ENCODE results near the gene KCNB1. TPM values are rescaled to one million over a fixed set of nuclear protein-coding genes. Genes with fewer than 3 reads are reported as not detected.

KCNB1 gene
- total and polyA plus RNA-seq, 12 donors, result 0.64 to 4.2 (median 1.1) TPM

DNA sequence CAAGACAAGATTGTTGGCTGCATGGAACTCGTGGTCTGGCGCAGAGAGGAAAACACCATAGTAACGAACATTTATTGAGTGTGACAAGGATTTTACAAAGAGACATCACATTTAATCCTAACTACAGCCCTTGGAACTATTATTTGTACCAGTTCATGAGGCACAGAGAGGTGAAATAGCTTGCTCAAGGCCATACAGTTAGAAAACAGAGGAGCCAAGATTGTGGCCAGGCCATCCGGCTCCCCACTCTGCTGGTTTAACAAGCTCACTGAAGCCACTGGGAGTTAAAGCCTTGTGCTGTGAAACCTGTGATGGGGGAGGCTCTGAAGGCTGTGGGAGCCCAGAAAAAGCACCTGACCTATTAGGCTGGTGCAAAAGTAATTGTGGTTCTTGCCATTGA is 129.7 kb downstream of the KCNB1 start:
- Histone ChIP-seq H3K27ac (no peak overlapping the region), H3K9me3 (no peaks in the 10 kb centered on the region), H3K36me3 (no peaks in the 10 kb centered on the region), H3K4me3 (no peak overlapping the region), H3K27me3 (peaks cover 0 to 3% (median 0%) of the 10 kb centered on the region in 7 donors), H3K4me1 (no peaks in the 10 kb centered on the region)
- DNase-seq (no peak), ATAC-seq (no peak)
- 85 to 91% methylated on average over 4 of the region's 4 CpGs for WGBS, 2 donors
- TF ChIP-seq, protein P1, sequence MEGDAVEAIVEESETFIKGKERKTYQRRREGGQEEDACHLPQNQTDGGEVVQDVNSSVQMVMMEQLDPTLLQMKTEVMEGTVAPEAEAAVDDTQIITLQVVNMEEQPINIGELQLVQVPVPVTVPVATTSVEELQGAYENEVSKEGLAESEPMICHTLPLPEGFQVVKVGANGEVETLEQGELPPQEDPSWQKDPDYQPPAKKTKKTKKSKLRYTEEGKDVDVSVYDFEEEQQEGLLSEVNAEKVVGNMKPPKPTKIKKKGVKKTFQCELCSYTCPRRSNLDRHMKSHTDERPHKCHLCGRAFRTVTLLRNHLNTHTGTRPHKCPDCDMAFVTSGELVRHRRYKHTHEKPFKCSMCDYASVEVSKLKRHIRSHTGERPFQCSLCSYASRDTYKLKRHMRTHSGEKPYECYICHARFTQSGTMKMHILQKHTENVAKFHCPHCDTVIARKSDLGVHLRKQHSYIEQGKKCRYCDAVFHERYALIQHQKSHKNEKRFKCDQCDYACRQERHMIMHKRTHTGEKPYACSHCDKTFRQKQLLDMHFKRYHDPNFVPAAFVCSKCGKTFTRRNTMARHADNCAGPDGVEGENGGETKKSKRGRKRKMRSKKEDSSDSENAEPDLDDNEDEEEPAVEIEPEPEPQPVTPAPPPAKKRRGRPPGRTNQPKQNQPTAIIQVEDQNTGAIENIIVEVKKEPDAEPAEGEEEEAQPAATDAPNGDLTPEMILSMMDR (IDR thresholded peaks at IDR 0.05), result no peak
- intact Hi-C loops (cut with DNase I), result no loop called here

DNA sequence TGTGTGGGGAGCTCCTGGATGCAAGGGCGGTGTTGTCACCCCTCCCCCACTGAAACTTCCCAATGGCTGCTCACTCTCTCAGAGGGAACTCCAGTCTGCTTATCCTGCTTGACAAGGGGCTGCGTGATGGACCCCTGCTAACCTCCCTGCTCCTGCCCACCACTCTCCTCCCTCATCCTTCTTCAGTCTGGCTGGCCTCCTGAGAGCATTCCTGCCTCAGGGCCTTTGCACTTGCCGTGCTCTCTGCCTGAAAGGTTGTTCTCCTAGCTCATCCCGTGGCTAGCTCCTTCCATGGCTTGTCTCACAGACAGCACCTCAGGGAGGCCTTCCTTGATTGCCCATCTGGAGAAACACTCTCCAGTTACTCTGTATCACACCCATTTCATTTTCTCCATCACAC is 130.7 kb downstream of the KCNB1 start:
- 77 to 80% methylated on average over 4 of the region's 4 CpGs for WGBS, 2 donors
- DNase-seq, result no peak
- intact Hi-C loops (cut with DNase I), result no loop called here
- H3K36me3 ChIP-seq, result no peaks in the 10 kb centered on the region
- H3K27ac ChIP-seq, result no peak overlapping the region
- ATAC-seq, result no peak
- no peak overlapping the region for H3K4me3 ChIP-seq
- H3K9me3 ChIP-seq, result no peaks in the 10 kb centered on the region
- no peaks in the 10 kb centered on the region for H3K4me1 ChIP-seq
- TF ChIP-seq, protein P1 (IDR thresholded peaks at IDR 0.05), result no peak
- H3K27me3 ChIP-seq, result peaks cover 0 to 3% (median 0%) of the 10 kb centered on the region in 7 donors

DNA sequence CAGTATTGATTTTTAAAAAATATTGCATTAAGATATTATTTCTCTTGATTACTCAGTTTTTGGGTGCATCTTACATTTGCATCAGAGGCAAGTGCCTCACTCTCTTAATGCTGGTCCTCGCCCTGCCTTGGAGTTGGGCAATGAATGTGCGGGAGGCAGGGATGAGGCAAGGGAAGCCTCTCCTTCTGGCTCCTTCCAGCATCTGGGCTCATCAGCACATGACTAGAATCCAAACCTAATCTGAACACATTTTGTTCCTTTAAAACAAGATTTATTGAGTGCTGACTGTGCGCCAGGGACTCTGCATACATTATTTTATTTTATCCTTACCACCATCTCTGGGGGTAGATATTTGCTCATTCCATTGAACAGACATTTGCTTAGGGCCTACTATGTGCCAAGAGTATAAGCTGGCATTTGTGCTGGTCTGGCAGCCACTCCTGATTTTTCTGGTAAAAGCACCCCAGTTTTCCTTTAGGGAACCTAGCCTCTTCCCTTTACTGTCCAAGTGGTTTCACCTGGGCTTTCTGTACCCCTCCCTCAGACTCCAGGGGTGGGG is 132.7 kb downstream of the KCNB1 start:
- Histone ChIP-seq H3K9me3 (no peaks in the 10 kb centered on the region), H3K36me3 (no peaks in the 10 kb centered on the region), H3K27ac (no peak overlapping the region), H3K4me1 (peaks cover 0 to 13% (median 12%) of the 10 kb centered on the region in 9 donors), H3K4me3 (no peak overlapping the region), H3K27me3 (peaks cover 0 to 3% (median 0%) of the 10 kb centered on the region in 7 donors)
- DNase-seq, result no peak
- intact Hi-C loops (cut with DNase I), result loop anchor here in 1 of 10 donors (5.0 kb wide), 1 partner anchor 33 kb away; no protein-coding TSS in a partner anchor
- ATAC-seq, result no peak
- TF ChIP-seq, protein P1 (IDR thresholded peaks at IDR 0.05), result no peak
- WGBS, 2 donors, result 94 to 96% methylated on average over 3 of the region's 3 CpGs

DNA sequence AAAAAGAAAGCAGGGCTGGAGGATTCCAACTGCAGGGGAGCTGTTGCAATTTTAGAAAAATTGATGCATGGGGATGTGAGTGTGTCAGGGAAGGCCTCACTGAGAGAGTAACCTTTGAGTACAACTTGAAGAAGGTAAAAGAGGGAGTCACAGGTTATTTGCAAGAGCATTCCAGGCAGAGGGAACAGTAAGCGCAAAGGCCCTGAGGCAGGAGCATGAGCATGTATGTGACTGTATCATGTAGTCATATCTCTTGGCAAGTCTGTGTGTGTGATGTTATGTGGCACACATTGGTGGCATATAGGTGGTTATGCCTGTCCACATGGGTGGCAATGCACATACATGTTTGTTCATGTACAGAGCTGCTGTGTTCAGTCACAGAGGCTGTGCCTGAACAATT is 133.4 kb downstream of the KCNB1 start:
- intact Hi-C loops (cut with DNase I), result loop anchor here in 1 of 10 donors (5.0 kb wide), 1 partner anchor 33 kb away; no protein-coding TSS in a partner anchor
- Histone ChIP-seq H3K36me3 (no peaks in the 10 kb centered on the region), H3K9me3 (no peaks in the 10 kb centered on the region), H3K4me3 (no peak overlapping the region), H3K4me1 (peaks cover 0 to 16% (median 16%) of the 10 kb centered on the region in 9 donors), H3K27me3 (peaks cover 0 to 3% (median 0%) of the 10 kb centered on the region in 7 donors), H3K27ac (no peak overlapping the region)
- ATAC-seq (no peak), DNase-seq (no peak)
- 100% methylated on average over 1 of the region's 1 CpG for WGBS, 2 donors
- TF ChIP-seq, protein P1 (IDR thresholded peaks at IDR 0.05), result no peak
